HG02943 (cell line): ENCODE data around the gene PPIE.

Source experiments
- ATAC-seq: cut with Tn5 transposase; IDR thresholded peaks from one replicate; pipeline ENCODE4 v1.9.1; 2021; ENCODE audit warnings: mild to moderate bottlenecking, low read depth, moderate library complexity; ENCODE audit not compliant: unreplicated experiment

Gene PPIE

DNA sequence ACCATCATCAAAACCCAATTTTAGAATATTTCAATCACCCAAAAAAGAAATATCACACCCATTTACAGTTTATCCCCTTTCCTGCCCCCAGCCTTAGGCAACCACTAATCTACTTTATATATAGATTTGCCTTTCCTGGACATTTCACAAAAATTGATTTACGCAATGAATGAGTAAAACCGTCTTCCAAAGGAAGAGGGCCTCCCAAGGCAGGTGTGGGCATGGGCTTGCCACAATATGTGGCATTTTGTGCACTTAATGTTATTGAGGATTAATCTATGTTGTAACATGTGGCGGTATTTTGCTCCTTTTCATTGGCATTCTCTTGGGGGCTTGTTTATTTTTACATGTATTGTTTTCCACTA is 61.8 kb downstream of the PPIE start:
- no peak for ATAC-seq

DNA sequence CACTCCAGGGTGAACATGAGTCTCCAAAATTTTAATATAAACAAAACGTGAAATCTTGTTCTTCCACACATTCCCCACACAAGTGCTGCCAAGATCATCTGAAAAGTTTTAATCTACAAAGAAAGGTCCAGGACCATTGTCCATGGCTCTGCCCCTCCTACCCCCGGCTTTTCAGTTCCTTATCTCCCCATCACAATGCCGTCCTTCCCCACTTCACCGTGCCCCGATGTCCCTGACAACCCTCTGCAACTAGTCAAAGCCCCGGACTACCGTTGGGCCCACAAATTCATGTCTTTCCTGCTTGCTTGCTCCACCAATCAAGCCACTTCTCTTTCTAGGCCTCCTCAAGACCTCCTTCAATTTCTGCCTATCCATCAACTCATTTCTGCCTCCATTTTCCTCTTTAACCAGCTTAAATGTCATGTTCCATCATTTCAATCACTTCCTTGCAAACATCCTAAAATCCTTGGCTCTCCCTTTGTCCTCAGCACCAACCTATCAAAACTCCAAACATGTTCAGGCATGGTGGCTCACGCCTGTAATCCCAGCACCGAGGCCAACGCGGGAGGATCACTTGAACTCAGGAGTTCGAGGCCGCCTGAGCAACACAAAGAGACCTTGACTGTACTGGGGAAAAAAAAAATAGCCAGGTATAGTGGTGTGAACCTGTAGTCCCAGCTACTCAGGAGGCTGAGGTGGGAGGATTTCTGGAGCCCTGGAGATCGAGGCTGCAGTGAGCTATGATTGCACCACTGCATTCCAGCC is 64.0 kb downstream of the PPIE start:
- ATAC-seq = no peak

DNA sequence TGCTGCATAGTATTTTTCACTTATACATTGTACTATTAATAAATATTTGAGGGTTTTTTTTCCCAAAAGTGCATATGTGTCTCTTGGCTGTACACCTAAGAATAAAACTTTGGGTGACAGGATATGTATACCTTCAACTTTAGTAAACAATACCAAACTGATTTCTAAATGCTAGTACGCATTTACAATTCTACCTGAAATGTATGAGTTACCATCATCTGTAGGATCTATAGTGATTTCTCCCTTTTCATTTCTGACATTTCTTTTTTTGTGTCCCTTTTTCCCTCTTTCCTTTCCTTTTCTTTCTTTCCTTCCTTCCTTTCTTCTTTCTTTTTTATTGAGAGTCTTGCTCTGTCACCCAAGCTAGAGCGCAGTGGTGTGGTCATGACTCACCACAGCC is 66.7 kb downstream of the PPIE start:
- ATAC-seq = no peak

DNA sequence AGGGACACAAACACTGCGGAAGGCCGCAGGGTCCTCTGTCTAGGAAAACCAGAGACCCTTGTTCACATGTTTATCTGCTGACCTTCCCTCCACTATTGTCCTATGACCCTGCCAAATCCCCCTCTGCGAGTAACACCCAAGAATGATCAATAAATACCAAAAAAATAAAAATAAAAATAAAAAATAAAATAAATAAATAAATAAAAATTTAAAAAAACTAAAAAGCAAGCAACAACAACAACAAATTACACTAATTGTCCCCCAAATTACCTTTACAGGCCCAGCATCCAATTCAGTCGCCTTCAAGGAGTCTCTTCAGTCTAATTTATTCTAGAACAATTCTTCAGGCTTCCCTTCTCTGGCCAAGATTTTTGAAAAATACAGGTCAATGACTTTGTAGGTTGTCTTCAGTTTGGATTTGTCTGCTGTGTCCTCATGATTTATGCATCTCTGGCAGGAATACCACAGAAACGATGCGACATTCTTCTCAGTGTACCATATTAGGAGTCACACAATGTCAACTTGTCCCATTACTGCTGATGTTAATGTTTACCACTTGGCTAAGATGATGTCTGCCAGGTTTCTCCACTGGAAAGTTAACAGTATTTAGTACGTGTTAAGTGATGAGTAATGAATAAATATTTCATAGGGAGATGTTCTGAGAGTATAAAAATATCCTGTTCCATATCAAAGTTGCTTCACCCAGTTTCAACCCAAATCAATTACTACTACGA is 70.3 kb downstream of the PPIE start:
- ATAC-seq = no peak

DNA sequence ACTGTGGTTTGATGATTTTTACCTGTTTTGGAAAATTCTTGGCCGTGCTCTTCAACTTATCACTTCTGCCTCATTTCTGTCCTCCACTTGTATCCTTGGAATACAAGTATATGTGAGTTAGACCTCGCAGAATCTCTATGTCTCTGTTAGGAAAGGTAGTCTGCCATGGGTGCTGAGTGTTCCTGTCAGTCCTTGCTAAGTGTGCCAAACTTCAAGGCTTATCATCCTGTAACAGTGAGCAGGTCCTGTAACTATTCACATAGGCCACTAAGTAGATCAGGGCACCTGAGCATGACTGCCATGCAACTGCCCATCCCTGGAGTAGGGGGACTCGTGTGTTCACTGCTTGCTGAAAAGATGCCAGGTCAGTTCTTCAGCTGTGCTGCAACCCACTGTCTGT is 74.2 kb downstream of the PPIE start:
- ATAC-seq = no peak
